Hepatocyte (in vitro differentiated cells): Measurements from ENCODE around the gene DLX1.

ENCODE experiments used
- EZH2 ChIP-seq: fragments of 200-600 bp; sonication (generic); IDR thresholded peaks from 2 replicates; pipeline ENCODE4 v1.6.1; 2016; ENCODE audit warnings: antibody characterized with exemption, mild to moderate bottlenecking, borderline replicate concordance
- EZH2phosphoT487 ChIP-seq: fragments of 200-600 bp; sonication (generic); IDR thresholded peaks from one replicate; pipeline ENCODE4 v1.6.1; 2018; ENCODE audit warnings: antibody characterized with exemption, mild to moderate bottlenecking, low read depth, moderate library complexity; ENCODE audit not compliant: unreplicated experiment, severe bottlenecking
- TF ChIP-seq, protein P1 (sequence below): fragments of 200-600 bp; sonication (generic); IDR thresholded peaks from 2 replicates; pipeline ENCODE4 v1.5.1; 2016; ENCODE audit warnings: antibody characterized with exemption, mild to moderate bottlenecking; ENCODE audit not compliant: poor library complexity

- TF ChIP-seq, protein P1, sequence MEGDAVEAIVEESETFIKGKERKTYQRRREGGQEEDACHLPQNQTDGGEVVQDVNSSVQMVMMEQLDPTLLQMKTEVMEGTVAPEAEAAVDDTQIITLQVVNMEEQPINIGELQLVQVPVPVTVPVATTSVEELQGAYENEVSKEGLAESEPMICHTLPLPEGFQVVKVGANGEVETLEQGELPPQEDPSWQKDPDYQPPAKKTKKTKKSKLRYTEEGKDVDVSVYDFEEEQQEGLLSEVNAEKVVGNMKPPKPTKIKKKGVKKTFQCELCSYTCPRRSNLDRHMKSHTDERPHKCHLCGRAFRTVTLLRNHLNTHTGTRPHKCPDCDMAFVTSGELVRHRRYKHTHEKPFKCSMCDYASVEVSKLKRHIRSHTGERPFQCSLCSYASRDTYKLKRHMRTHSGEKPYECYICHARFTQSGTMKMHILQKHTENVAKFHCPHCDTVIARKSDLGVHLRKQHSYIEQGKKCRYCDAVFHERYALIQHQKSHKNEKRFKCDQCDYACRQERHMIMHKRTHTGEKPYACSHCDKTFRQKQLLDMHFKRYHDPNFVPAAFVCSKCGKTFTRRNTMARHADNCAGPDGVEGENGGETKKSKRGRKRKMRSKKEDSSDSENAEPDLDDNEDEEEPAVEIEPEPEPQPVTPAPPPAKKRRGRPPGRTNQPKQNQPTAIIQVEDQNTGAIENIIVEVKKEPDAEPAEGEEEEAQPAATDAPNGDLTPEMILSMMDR = no peak
- TF ChIP-seq EZH2phosphoT487 (no peak), EZH2 (no peak)
These were observed 34.8 kb downstream of the DLX1 start for GRCh38 chr2:172120118-172120517.
